Measurements from ENCODE around the gene RGS7BP. TPM values are rescaled to one million over a fixed set of nuclear protein-coding genes. Genes with fewer than 3 reads are reported as not detected.

Gene RGS7BP
- total RNA-seq, 1 donor from 2014 or later, result 0.27 TPM

- Mint-ChIP-seq H3K27ac (ENCODE audit: unreplicated experiment) (no peak overlapping the region), H3K36me3 (ENCODE audit: unreplicated experiment) (no peaks in the 10 kb centered on the region), H3K4me3 (ENCODE audit: unreplicated experiment) (no peak overlapping the region), H3K27me3 (ENCODE audit: unreplicated experiment) (no peaks in the 10 kb centered on the region), H3K9me3 (ENCODE audit: unreplicated experiment) (no peaks in the 10 kb centered on the region), H3K4me1 (ENCODE audit: low read depth, unreplicated experiment) (peaks cover 4% of the 10 kb centered on the region)
- TF ChIP-seq CTCF (IDR thresholded peaks at IDR 0.05; ENCODE audit: partially characterized antibody, unreplicated experiment), result no peak
- DNase-seq, result no peak
These were observed 64.0 kb downstream of the RGS7BP start for GRCh38 chr5:64569858-64570257.

GRCh38 chr5:64570395-64570996 is 64.7 kb downstream of the RGS7BP start:
- no peak overlapping the region for H3K4me3 Mint-ChIP-seq (ENCODE audit: unreplicated experiment)

GRCh38 chr5:64575561-64575960 is 69.7 kb downstream of the RGS7BP start:
- Mint-ChIP-seq H3K4me1 (ENCODE audit: low read depth, unreplicated experiment) (peaks cover 2% of the 10 kb centered on the region), H3K36me3 (ENCODE audit: unreplicated experiment) (no peaks in the 10 kb centered on the region), H3K9me3 (ENCODE audit: unreplicated experiment) (no peaks in the 10 kb centered on the region), H3K4me3 (ENCODE audit: unreplicated experiment) (no peak overlapping the region), H3K27me3 (ENCODE audit: unreplicated experiment) (no peaks in the 10 kb centered on the region), H3K27ac (ENCODE audit: unreplicated experiment) (no peak overlapping the region)
- DNase-seq, result no peak
- no peak for TF ChIP-seq CTCF (IDR thresholded peaks at IDR 0.05; ENCODE audit: partially characterized antibody, unreplicated experiment)

More at GRCh38 chr5:64570395-64570996, 64.7 kb downstream of the RGS7BP start:
- H3K9me3 Mint-ChIP-seq (ENCODE audit: unreplicated experiment), result no peaks in the 10 kb centered on the region
- no peaks in the 10 kb centered on the region for H3K27me3 Mint-ChIP-seq (ENCODE audit: unreplicated experiment)
- no peak for DNase-seq
- H3K4me1 Mint-ChIP-seq (ENCODE audit: low read depth, unreplicated experiment), result peaks cover 4% of the 10 kb centered on the region
- no peak for TF ChIP-seq CTCF (IDR thresholded peaks at IDR 0.05; ENCODE audit: partially characterized antibody, unreplicated experiment)
- H3K27ac Mint-ChIP-seq (ENCODE audit: unreplicated experiment), result no peak overlapping the region
- H3K36me3 Mint-ChIP-seq (ENCODE audit: unreplicated experiment), result no peaks in the 10 kb centered on the region

- DNase-seq, result no peak
- Mint-ChIP-seq H3K27ac (ENCODE audit: unreplicated experiment) (no peak overlapping the region), H3K4me3 (ENCODE audit: unreplicated experiment) (no peak overlapping the region), H3K9me3 (ENCODE audit: unreplicated experiment) (no peaks in the 10 kb centered on the region), H3K4me1 (ENCODE audit: low read depth, unreplicated experiment) (peaks cover 2% of the 10 kb centered on the region), H3K27me3 (ENCODE audit: unreplicated experiment) (no peaks in the 10 kb centered on the region), H3K36me3 (ENCODE audit: unreplicated experiment) (no peaks in the 10 kb centered on the region)
- TF ChIP-seq CTCF (IDR thresholded peaks at IDR 0.05; ENCODE audit: partially characterized antibody, unreplicated experiment), result no peak
These were observed 70.4 kb downstream of the RGS7BP start for GRCh38 chr5:64576250-64576649.

GRCh38 chr5:64585646-64586045 is 79.8 kb downstream of the RGS7BP start:
- no peak for DNase-seq
- H3K27me3 Mint-ChIP-seq (ENCODE audit: unreplicated experiment), result no peaks in the 10 kb centered on the region
- H3K9me3 Mint-ChIP-seq (ENCODE audit: unreplicated experiment), result no peaks in the 10 kb centered on the region
- H3K4me3 Mint-ChIP-seq (ENCODE audit: unreplicated experiment), result no peak overlapping the region
- no peak for TF ChIP-seq CTCF (IDR thresholded peaks at IDR 0.05; ENCODE audit: partially characterized antibody, unreplicated experiment)
- H3K4me1 Mint-ChIP-seq (ENCODE audit: low read depth, unreplicated experiment), result no peaks in the 10 kb centered on the region
- H3K27ac Mint-ChIP-seq (ENCODE audit: unreplicated experiment), result no peak overlapping the region
- no peaks in the 10 kb centered on the region for H3K36me3 Mint-ChIP-seq (ENCODE audit: unreplicated experiment)
